Measurements from ENCODE around the gene MROH8. TPM values are rescaled to one million over a fixed set of nuclear protein-coding genes. Genes with fewer than 3 reads are reported as not detected.

The MROH8 gene
- polyA plus RNA-seq, 1 of the 3 experiments (the other 2 are of a cell fraction), result 3.5 TPM

DNA sequence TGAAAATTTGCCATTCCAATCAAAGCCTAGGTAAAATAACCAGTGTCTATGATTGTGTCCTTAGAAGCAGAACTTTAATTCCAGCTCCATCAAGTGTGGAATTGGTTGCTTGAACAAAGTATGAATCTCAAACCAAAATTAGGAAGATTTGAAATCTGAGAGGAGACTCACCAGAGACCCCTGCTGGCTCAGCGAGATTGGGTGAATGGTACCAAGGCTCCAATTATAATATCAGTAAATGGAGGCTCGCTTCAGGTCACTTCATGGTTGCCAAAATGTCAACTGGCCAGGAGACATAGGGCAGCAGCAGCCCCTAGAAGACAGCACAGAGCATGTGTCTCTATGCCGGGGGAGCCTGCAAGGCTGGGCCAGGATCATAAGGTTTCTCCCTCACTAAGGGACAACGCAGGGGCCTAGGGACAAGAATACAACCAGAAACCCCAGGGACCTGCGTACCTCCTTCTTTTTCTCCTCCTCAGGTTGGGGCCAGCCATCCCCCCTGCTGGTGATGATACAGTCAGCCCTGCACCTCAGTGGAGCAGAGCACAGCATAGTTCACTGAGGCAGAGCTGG is 97.5 kb downstream of the MROH8 start:
- H3K27ac ChIP-seq (ENCODE audit: low read depth in 2 of 2, low read length in 1 of 2), result no peak overlapping the region
- CTCF ChIA-PET, result interaction anchor here (0.7 to 1.1 kb wide), 3 partner anchors 11 to 25 kb away, joined by 3 to 5 read pairs (median 4); no protein-coding TSS in a partner anchor
- no peak overlapping the region for H3K4me2 ChIP-seq
- WGBS (ENCODE audit: low lambda C conversion rate), result 78% methylated on average over 4 of the region's 5 CpGs
- no peaks in the 10 kb centered on the region for H3K4me1 ChIP-seq (ENCODE audit: control insufficient read depth in 1 of 2, insufficient read depth in 2 of 2, low read depth in 1 of 2, low read length in 1 of 2)
- H2AFZ ChIP-seq (ENCODE audit: low read depth), result no peak overlapping the region
- H3K9ac ChIP-seq, result no peak overlapping the region
- TF ChIP-seq, protein P1, sequence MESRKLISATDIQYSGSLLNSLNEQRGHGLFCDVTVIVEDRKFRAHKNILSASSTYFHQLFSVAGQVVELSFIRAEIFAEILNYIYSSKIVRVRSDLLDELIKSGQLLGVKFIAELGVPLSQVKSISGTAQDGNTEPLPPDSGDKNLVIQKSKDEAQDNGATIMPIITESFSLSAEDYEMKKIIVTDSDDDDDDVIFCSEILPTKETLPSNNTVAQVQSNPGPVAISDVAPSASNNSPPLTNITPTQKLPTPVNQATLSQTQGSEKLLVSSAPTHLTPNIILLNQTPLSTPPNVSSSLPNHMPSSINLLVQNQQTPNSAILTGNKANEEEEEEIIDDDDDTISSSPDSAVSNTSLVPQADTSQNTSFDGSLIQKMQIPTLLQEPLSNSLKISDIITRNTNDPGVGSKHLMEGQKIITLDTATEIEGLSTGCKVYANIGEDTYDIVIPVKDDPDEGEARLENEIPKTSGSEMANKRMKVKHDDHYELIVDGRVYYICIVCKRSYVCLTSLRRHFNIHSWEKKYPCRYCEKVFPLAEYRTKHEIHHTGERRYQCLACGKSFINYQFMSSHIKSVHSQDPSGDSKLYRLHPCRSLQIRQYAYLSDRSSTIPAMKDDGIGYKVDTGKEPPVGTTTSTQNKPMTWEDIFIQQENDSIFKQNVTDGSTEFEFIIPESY (IDR thresholded peaks at IDR 0.05; ENCODE audit: borderline replicate concordance, low read depth), result no peak
- TF ChIP-seq EP300 (IDR thresholded peaks at IDR 0.05; ENCODE audit: borderline replicate concordance in 1 of 2, low read depth in 1 of 2, low read length in 1 of 2), result no peak
- TF ChIP-seq, protein P2, sequence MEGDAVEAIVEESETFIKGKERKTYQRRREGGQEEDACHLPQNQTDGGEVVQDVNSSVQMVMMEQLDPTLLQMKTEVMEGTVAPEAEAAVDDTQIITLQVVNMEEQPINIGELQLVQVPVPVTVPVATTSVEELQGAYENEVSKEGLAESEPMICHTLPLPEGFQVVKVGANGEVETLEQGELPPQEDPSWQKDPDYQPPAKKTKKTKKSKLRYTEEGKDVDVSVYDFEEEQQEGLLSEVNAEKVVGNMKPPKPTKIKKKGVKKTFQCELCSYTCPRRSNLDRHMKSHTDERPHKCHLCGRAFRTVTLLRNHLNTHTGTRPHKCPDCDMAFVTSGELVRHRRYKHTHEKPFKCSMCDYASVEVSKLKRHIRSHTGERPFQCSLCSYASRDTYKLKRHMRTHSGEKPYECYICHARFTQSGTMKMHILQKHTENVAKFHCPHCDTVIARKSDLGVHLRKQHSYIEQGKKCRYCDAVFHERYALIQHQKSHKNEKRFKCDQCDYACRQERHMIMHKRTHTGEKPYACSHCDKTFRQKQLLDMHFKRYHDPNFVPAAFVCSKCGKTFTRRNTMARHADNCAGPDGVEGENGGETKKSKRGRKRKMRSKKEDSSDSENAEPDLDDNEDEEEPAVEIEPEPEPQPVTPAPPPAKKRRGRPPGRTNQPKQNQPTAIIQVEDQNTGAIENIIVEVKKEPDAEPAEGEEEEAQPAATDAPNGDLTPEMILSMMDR (IDR thresholded peaks at IDR 0.05), result peak; percentile 50
- TF ChIP-seq JUND (IDR thresholded peaks at IDR 0.05), result no peak
- TF ChIP-seq, protein P3, sequence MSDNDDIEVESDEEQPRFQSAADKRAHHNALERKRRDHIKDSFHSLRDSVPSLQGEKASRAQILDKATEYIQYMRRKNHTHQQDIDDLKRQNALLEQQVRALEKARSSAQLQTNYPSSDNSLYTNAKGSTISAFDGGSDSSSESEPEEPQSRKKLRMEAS (IDR thresholded peaks at IDR 0.05; ENCODE audit: low read depth), result no peak
- TF ChIP-seq TEAD4 (IDR thresholded peaks at IDR 0.05; ENCODE audit: borderline replicate concordance, insufficient read depth), result no peak
- no peak for TF ChIP-seq TCF12 (IDR thresholded peaks at IDR 0.05)
- TF ChIP-seq EZH2phosphoT487 (IDR thresholded peaks at IDR 0.05; ENCODE audit: borderline replicate concordance, low read depth), result no peak
- TF ChIP-seq RAD21 (IDR thresholded peaks at IDR 0.05; ENCODE audit: low read length), result peak; percentile 31; the same call in 1 of the 2 replicates
- TF ChIP-seq GABPA (IDR thresholded peaks at IDR 0.05; ENCODE audit: low read depth), result no peak
- no peaks in the 10 kb centered on the region for H3K9me2 ChIP-seq
- H3K4me3 ChIP-seq (ENCODE audit: low read depth in 2 of 2, low read length in 1 of 2), result no peak overlapping the region
- H3F3A ChIP-seq (replicated peaks; ENCODE audit: insufficient read depth), result no peaks in the 10 kb centered on the region
- POLR2A ChIA-PET, result no interaction called here
- peaks cover 39% of the 10 kb centered on the region for H3K79me2 ChIP-seq (ENCODE audit: insufficient read depth)
- H3K36me3 ChIP-seq (replicated peaks in 1 of 2; ENCODE audit: control insufficient read depth in 1 of 2, insufficient read depth in 2 of 2, low read length in 1 of 2), result peaks cover 0 to 13% of the 10 kb centered on the region in 2 experiments
- H4K20me1 ChIP-seq (ENCODE audit: insufficient read depth), result no peaks in the 10 kb centered on the region
- peak; percentile 23 for DNase-seq
- no peaks in the 10 kb centered on the region for H3K27me3 ChIP-seq (ENCODE audit: insufficient read depth)
- H3K9me3 ChIP-seq, result no peaks in the 10 kb centered on the region

DNA sequence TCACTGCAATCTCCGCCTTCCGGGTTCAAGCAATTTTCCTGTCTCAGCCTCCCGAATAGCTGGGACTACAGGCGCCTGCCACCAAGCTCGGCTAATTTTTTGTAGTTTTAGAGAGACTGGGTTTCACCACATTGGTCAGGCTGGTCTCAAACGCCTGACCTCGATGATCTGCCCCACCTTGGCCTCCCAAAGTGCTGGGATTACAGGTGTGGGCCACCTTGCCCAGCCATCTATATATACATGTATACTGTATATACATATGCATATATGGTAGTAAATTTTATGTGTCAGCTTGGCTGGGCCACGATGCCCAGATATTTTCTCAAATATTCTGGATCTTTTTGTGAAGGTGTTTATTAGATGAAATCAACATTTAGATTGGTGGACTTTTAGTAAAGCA is 102.3 kb downstream of the MROH8 start:
- H3K36me3 ChIP-seq (replicated peaks in 1 of 2; ENCODE audit: control insufficient read depth in 1 of 2, insufficient read depth in 2 of 2, low read length in 1 of 2), result peaks cover 0 to 18% of the 10 kb centered on the region in 2 experiments
- H3K9me3 ChIP-seq, result peaks cover 4% of the 10 kb centered on the region; the same call in 1 of the 2 replicates
- no peak overlapping the region for H3K4me2 ChIP-seq
- no peak overlapping the region for H2AFZ ChIP-seq (ENCODE audit: low read depth)
- CTCF ChIA-PET, result interaction anchor here (1.3 kb wide), 1 partner anchor 10 kb away, joined by 3 read pairs; no protein-coding TSS in a partner anchor
- H3K9me2 ChIP-seq, result no peaks in the 10 kb centered on the region
- no peaks in the 10 kb centered on the region for H3K27me3 ChIP-seq (ENCODE audit: insufficient read depth)
- WGBS (ENCODE audit: low lambda C conversion rate), result over 99% methylated on average over 8 of the region's 8 CpGs
- H3F3A ChIP-seq (replicated peaks; ENCODE audit: insufficient read depth), result no peaks in the 10 kb centered on the region
- no peak overlapping the region for H3K27ac ChIP-seq (ENCODE audit: low read depth in 2 of 2, low read length in 1 of 2)
- H3K4me1 ChIP-seq (ENCODE audit: control insufficient read depth in 1 of 2, insufficient read depth in 2 of 2, low read depth in 1 of 2, low read length in 1 of 2), result no peaks in the 10 kb centered on the region
- H4K20me1 ChIP-seq (ENCODE audit: insufficient read depth), result no peaks in the 10 kb centered on the region
- DNase-seq, result no peak
- no peak overlapping the region for H3K9ac ChIP-seq
- POLR2A ChIA-PET, result no interaction called here
- peaks cover 44% of the 10 kb centered on the region; the same call in 1 of the 2 replicates for H3K79me2 ChIP-seq (ENCODE audit: insufficient read depth)
- H3K4me3 ChIP-seq (ENCODE audit: low read depth in 2 of 2, low read length in 1 of 2), result no peak overlapping the region
- TF ChIP-seq TCF12 (IDR thresholded peaks at IDR 0.05) (no peak), NRF1 (IDR thresholded peaks at IDR 0.05; ENCODE audit: low read depth, low read length) (no peak), FOSL2 (IDR thresholded peaks at IDR 0.05; ENCODE audit: borderline replicate concordance, low read depth) (no peak), GABPA (IDR thresholded peaks at IDR 0.05; ENCODE audit: low read depth) (no peak), RFX5 (IDR thresholded peaks at IDR 0.05; ENCODE audit: low read length) (no peak), MEF2A (IDR thresholded peaks at IDR 0.05; ENCODE audit: borderline replicate concordance, low read depth) (no peak), NFIC (IDR thresholded peaks at IDR 0.05; ENCODE audit: borderline replicate concordance) (no peak)
- TF ChIP-seq, protein P3 (IDR thresholded peaks at IDR 0.05; ENCODE audit: low read depth), result no peak
- TF ChIP-seq, protein P2 (IDR thresholded peaks at IDR 0.05), result no peak
- TF ChIP-seq, protein P4, sequence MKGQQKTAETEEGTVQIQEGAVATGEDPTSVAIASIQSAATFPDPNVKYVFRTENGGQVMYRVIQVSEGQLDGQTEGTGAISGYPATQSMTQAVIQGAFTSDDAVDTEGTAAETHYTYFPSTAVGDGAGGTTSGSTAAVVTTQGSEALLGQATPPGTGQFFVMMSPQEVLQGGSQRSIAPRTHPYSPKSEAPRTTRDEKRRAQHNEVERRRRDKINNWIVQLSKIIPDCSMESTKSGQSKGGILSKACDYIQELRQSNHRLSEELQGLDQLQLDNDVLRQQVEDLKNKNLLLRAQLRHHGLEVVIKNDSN (IDR thresholded peaks at IDR 0.05; ENCODE audit: borderline replicate concordance, low read depth), result no peak
- TF ChIP-seq, protein P5, sequence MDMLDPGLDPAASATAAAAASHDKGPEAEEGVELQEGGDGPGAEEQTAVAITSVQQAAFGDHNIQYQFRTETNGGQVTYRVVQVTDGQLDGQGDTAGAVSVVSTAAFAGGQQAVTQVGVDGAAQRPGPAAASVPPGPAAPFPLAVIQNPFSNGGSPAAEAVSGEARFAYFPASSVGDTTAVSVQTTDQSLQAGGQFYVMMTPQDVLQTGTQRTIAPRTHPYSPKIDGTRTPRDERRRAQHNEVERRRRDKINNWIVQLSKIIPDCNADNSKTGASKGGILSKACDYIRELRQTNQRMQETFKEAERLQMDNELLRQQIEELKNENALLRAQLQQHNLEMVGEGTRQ (IDR thresholded peaks at IDR 0.05; ENCODE audit: borderline replicate concordance, low read depth, low read length), result no peak
